Astrocyte (in vitro differentiated cells and primary cell): ENCODE measurements around the gene CFAP68. TPM values are rescaled to one million over a fixed set of nuclear protein-coding genes. Genes with fewer than 3 reads are reported as not detected.

Experiments used
- DNase-seq: peaks from one replicate; pipeline ENCODE4 v3.0.0-alpha.2; 2010; ENCODE audit warnings: low read depth
- FAIRE-seq: peaks from 2 replicates; lab custom pipeline; 2011; peaks lifted over from hg19 to GRCh38; lab: Jason Lieb, UNC
- H2AFZ ChIP-seq: 2 replicates; pipeline ENCODE4 v1.6.0; 2012; ENCODE audit warnings: low read depth, low read length, inconsistent platforms
- H3K27ac ChIP-seq: 2 replicates; pipeline ENCODE4 v1.5.1; 2011; ENCODE audit warnings: low read depth, low read length, inconsistent platforms
- H3K27me3 ChIP-seq: 2 replicates; pipeline ENCODE4 v1.6.0; 2011; ENCODE audit warnings: low read length, inconsistent platforms; ENCODE audit not compliant: insufficient read depth
- H3K36me3 ChIP-seq: 2 replicates; pipeline ENCODE4 v1.5.1; 2011; ENCODE audit warnings: low read length, inconsistent platforms; ENCODE audit not compliant: insufficient read depth
- H3K4me1 ChIP-seq: 2 replicates; pipeline ENCODE4 v1.5.1; 2011; ENCODE audit warnings: low read length, inconsistent platforms; ENCODE audit not compliant: insufficient read depth
- H3K4me2 ChIP-seq: 2 replicates; pipeline ENCODE4 v1.6.0; 2012; ENCODE audit warnings: low read length, inconsistent platforms
- H3K4me3 ChIP-seq: 2 replicates; pipeline ENCODE4 v1.5.1; 2011; ENCODE audit warnings: low read depth, mild to moderate bottlenecking, low read length, inconsistent platforms; ENCODE audit not compliant: insufficient read depth
- H3K79me2 ChIP-seq: 2 replicates; pipeline ENCODE4 v1.6.0; 2012; ENCODE audit warnings: mild to moderate bottlenecking, low read length, inconsistent platforms; ENCODE audit not compliant: insufficient read depth
- H3K9ac ChIP-seq: 2 replicates; pipeline ENCODE4 v1.6.0; 2012; ENCODE audit warnings: mild to moderate bottlenecking, low read length, inconsistent platforms
- H3K9me3 ChIP-seq: 2 replicates; pipeline ENCODE4 v1.5.1; 2012; ENCODE audit warnings: low read depth, mild to moderate bottlenecking, low read length, inconsistent platforms; ENCODE audit not compliant: insufficient read depth
- H4K20me1 ChIP-seq: 2 replicates; pipeline ENCODE4 v1.6.0; 2012; ENCODE audit warnings: low read length, inconsistent platforms; ENCODE audit not compliant: insufficient read depth
- H3K27ac Mint-ChIP-seq: one replicate; pipeline ENCODE4 v1.8.0; 2021; ENCODE audit warnings: mild to moderate bottlenecking, mixed read lengths; ENCODE audit not compliant: unreplicated experiment
- H3K27me3 Mint-ChIP-seq: one replicate; pipeline ENCODE4 v1.8.0; 2021; ENCODE audit warnings: low read depth, mixed read lengths; ENCODE audit not compliant: unreplicated experiment
- H3K36me3 Mint-ChIP-seq: one replicate; pipeline ENCODE4 v1.8.0; 2021; ENCODE audit warnings: low read depth, mixed read lengths; ENCODE audit not compliant: unreplicated experiment
- H3K4me1 Mint-ChIP-seq: one replicate; pipeline ENCODE4 v1.8.0; 2021; ENCODE audit warnings: low read depth, mixed read lengths; ENCODE audit not compliant: unreplicated experiment
- H3K4me3 Mint-ChIP-seq: one replicate; pipeline ENCODE4 v1.8.0; 2021; ENCODE audit warnings: mild to moderate bottlenecking, moderate library complexity, mixed read lengths; ENCODE audit not compliant: unreplicated experiment
- H3K9me3 Mint-ChIP-seq: one replicate; pipeline ENCODE4 v1.8.0; 2021; ENCODE audit warnings: mild to moderate bottlenecking, mixed read lengths; ENCODE audit not compliant: unreplicated experiment
- EZH2 ChIP-seq: IDR thresholded peaks from 2 replicates; pipeline ENCODE4 v1.6.1; 2012; ENCODE audit warnings: mild to moderate bottlenecking, low read length, inconsistent platforms; ENCODE audit not compliant: insufficient read depth
- total RNA-seq: library from RNA; stranded (reverse); gene quantifications from 2 replicates; pipeline ENCODE4 v1.2.1, GENCODE V29; 2021
- TF ChIP-seq, protein P1 (sequence below): IDR thresholded peaks from 2 replicates; pipeline ENCODE4 v1.5.1; 2011; ENCODE audit warnings: low read depth, mild to moderate bottlenecking, inconsistent platforms, low read length, moderate library complexity; ENCODE audit not compliant: insufficient read depth

Gene CFAP68
- total RNA-seq, 1 donor from 2014 or later: 18.8 TPM

- FAIRE-seq (no peak), DNase-seq (no peak)
- H3K27me3 Mint-ChIP-seq: peaks cover 4% of the 10 kb centered on the region
- peaks cover 11% of the 10 kb centered on the region for H3K4me1 Mint-ChIP-seq
- no peak overlapping the region for H3K4me3 Mint-ChIP-seq
- Histone ChIP-seq H3K27me3 (peaks cover 5% of the 10 kb centered on the region), H3K4me2 (no peak overlapping the region), H3K4me1 (no peaks in the 10 kb centered on the region), H3K4me3 (no peak overlapping the region), H3K79me2 (no peaks in the 10 kb centered on the region), H3K9me3 (no peaks in the 10 kb centered on the region), H3K27ac (no peak overlapping the region), H2AFZ (no peak overlapping the region), H4K20me1 (no peaks in the 10 kb centered on the region), H3K36me3 (no peaks in the 10 kb centered on the region), H3K9ac (no peak overlapping the region)
- no peak for TF ChIP-seq EZH2
- TF ChIP-seq, protein P1, sequence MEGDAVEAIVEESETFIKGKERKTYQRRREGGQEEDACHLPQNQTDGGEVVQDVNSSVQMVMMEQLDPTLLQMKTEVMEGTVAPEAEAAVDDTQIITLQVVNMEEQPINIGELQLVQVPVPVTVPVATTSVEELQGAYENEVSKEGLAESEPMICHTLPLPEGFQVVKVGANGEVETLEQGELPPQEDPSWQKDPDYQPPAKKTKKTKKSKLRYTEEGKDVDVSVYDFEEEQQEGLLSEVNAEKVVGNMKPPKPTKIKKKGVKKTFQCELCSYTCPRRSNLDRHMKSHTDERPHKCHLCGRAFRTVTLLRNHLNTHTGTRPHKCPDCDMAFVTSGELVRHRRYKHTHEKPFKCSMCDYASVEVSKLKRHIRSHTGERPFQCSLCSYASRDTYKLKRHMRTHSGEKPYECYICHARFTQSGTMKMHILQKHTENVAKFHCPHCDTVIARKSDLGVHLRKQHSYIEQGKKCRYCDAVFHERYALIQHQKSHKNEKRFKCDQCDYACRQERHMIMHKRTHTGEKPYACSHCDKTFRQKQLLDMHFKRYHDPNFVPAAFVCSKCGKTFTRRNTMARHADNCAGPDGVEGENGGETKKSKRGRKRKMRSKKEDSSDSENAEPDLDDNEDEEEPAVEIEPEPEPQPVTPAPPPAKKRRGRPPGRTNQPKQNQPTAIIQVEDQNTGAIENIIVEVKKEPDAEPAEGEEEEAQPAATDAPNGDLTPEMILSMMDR: no peak
- H3K9me3 Mint-ChIP-seq: no peaks in the 10 kb centered on the region
- no peaks in the 10 kb centered on the region for H3K36me3 Mint-ChIP-seq
- H3K27ac Mint-ChIP-seq: no peak overlapping the region
These were observed 27.3 kb downstream of the CFAP68 start for GRCh38 chr11:111906680-111907079.

- Histone ChIP-seq H3K4me1 (peaks cover 11% of the 10 kb centered on the region), H3K9me3 (no peaks in the 10 kb centered on the region), H3K9ac (no peak overlapping the region), H2AFZ (no peak overlapping the region), H4K20me1 (no peaks in the 10 kb centered on the region), H3K27ac (no peak overlapping the region), H3K27me3 (peaks cover 5% of the 10 kb centered on the region), H3K4me2 (no peak overlapping the region), H3K79me2 (no peaks in the 10 kb centered on the region), H3K36me3 (no peaks in the 10 kb centered on the region), H3K4me3 (no peak overlapping the region)
- H3K36me3 Mint-ChIP-seq: no peaks in the 10 kb centered on the region
- H3K4me1 Mint-ChIP-seq: peaks cover 17% of the 10 kb centered on the region
- H3K4me3 Mint-ChIP-seq: no peak overlapping the region
- no peaks in the 10 kb centered on the region for H3K9me3 Mint-ChIP-seq
- DNase-seq (no peak), FAIRE-seq (no peak)
- no peak for TF ChIP-seq EZH2
- TF ChIP-seq, protein P1: no peak
- H3K27ac Mint-ChIP-seq: no peak overlapping the region
- peaks cover 4% of the 10 kb centered on the region for H3K27me3 Mint-ChIP-seq
These were observed 29.4 kb downstream of the CFAP68 start for GRCh38 chr11:111908639-111909305.

- H3K4me2 ChIP-seq: no peak overlapping the region
- peaks cover 5% of the 10 kb centered on the region for H3K27me3 ChIP-seq
- no peaks in the 10 kb centered on the region for H3K9me3 Mint-ChIP-seq
- H3K27ac Mint-ChIP-seq: no peak overlapping the region
- H4K20me1 ChIP-seq: no peaks in the 10 kb centered on the region
- no peak overlapping the region for H3K4me3 Mint-ChIP-seq
- no peaks in the 10 kb centered on the region for H3K36me3 ChIP-seq
- no peak overlapping the region for H2AFZ ChIP-seq
- H3K36me3 Mint-ChIP-seq: no peaks in the 10 kb centered on the region
- no peak overlapping the region for H3K4me3 ChIP-seq
- H3K79me2 ChIP-seq: no peaks in the 10 kb centered on the region
- H3K9me3 ChIP-seq: no peaks in the 10 kb centered on the region
- FAIRE-seq: no peak
- H3K9ac ChIP-seq: no peak overlapping the region
- no peak for DNase-seq
- peaks cover 17% of the 10 kb centered on the region for H3K4me1 ChIP-seq
- TF ChIP-seq, protein P1: no peak
- no peak for TF ChIP-seq EZH2
- peaks cover 8% of the 10 kb centered on the region for H3K27me3 Mint-ChIP-seq
- H3K27ac ChIP-seq: no peak overlapping the region
- peaks cover 17% of the 10 kb centered on the region for H3K4me1 Mint-ChIP-seq
These were observed 30.0 kb downstream of the CFAP68 start for GRCh38 chr11:111909378-111909777.
